H9 (cell line): Measurements from ENCODE around the gene TFIP11. TPM values are rescaled to one million over a fixed set of nuclear protein-coding genes. Genes with fewer than 3 reads are reported as not detected.

Experiments
- DNase-seq: peaks from one replicate; pipeline ENCODE4 v3.0.0-alpha.2; 2017
- H2AFZ ChIP-seq: one replicate; pipeline ENCODE4 v1.6.1; 2013; ENCODE audit warnings: mild to moderate bottlenecking, low read length, control low read depth, moderate library complexity
- H2AK5ac ChIP-seq: 2 replicates; pipeline ENCODE4 v1.6.1; 2013; ENCODE audit warnings: low read length, control low read depth, mixed read lengths; ENCODE audit not compliant: insufficient read length
- H2BK120ac ChIP-seq: one replicate; pipeline ENCODE4 v1.6.1; 2013; ENCODE audit warnings: low read depth, mild to moderate bottlenecking, low read length, control low read depth, inconsistent platforms; ENCODE audit not compliant: poor library complexity, severe bottlenecking
- H2BK12ac ChIP-seq: 2 replicates; pipeline ENCODE4 v1.6.1; 2013; ENCODE audit warnings: low read length, control low read depth, mixed read lengths, low read depth; ENCODE audit not compliant: insufficient read length
- H2BK15ac ChIP-seq: 2 replicates; pipeline ENCODE4 v1.6.1; 2013; ENCODE audit warnings: low read depth, low read length, control low read depth
- H2BK20ac ChIP-seq: one replicate; pipeline ENCODE4 v1.6.1; 2013; ENCODE audit warnings: low read depth, mild to moderate bottlenecking, low read length, control low read depth, inconsistent platforms; ENCODE audit not compliant: poor library complexity, severe bottlenecking
- H2BK5ac ChIP-seq: 2 replicates; pipeline ENCODE4 v1.6.1; 2013; ENCODE audit warnings: low read length, control low read depth, mixed read lengths; ENCODE audit not compliant: insufficient read length
- H3K14ac ChIP-seq: 2 replicates; pipeline ENCODE4 v1.6.1; 2013; ENCODE audit warnings: low read length, control low read depth; ENCODE audit not compliant: insufficient read depth
- H3K18ac ChIP-seq: 2 replicates; pipeline ENCODE4 v1.6.1; 2013; ENCODE audit warnings: low read depth, mild to moderate bottlenecking, mixed read lengths, low read length, control low read depth; ENCODE audit not compliant: insufficient read length
- H3K23ac ChIP-seq: 2 replicates; pipeline ENCODE4 v1.6.1; 2013; ENCODE audit warnings: low read length, control low read depth, mixed read lengths, low read depth; ENCODE audit not compliant: insufficient read length
- H3K23me2 ChIP-seq: 2 replicates; pipeline ENCODE4 v1.6.1; 2013; ENCODE audit warnings: low read depth, mild to moderate bottlenecking, mixed read lengths, low read length, control low read depth; ENCODE audit not compliant: insufficient read length, poor library complexity, severe bottlenecking
- H3K27ac ChIP-seq: 2 replicates; pipeline ENCODE4 v1.5.1; 2013; ENCODE audit warnings: low read length, control low read depth, mixed read lengths, low read depth; ENCODE audit not compliant: insufficient read length
- H3K27me3 ChIP-seq: 2 replicates; pipeline ENCODE4 v1.6.1; 2013; ENCODE audit warnings: low read length, control low read depth, inconsistent platforms; ENCODE audit not compliant: insufficient read depth
- H3K4ac ChIP-seq: 2 replicates; pipeline ENCODE4 v1.6.1; 2013; ENCODE audit warnings: low read depth, mild to moderate bottlenecking, control low read depth, inconsistent platforms, low read length, moderate library complexity
- H3K4me1 ChIP-seq: 2 replicates; pipeline ENCODE4 v1.6.1; 2013; ENCODE audit warnings: low read length, control low read depth, inconsistent platforms; ENCODE audit not compliant: insufficient read depth
- H3K4me2 ChIP-seq: 2 replicates; pipeline ENCODE4 v1.6.1; 2013; ENCODE audit warnings: low read length, control low read depth, mixed read lengths; ENCODE audit not compliant: insufficient read length, insufficient read depth
- H3K56ac ChIP-seq: 2 replicates; pipeline ENCODE4 v1.6.1; 2013; ENCODE audit warnings: low read depth, mild to moderate bottlenecking, mixed read lengths, low read length, control low read depth; ENCODE audit not compliant: insufficient read length
- H3K79me1 ChIP-seq: 2 replicates; pipeline ENCODE4 v1.6.1; 2013; ENCODE audit warnings: low read depth, mild to moderate bottlenecking, moderate library complexity, low read length, control low read depth, inconsistent platforms; ENCODE audit not compliant: insufficient read depth, poor library complexity, severe bottlenecking
- H3K79me2 ChIP-seq: 2 replicates; pipeline ENCODE4 v1.6.1; 2013; ENCODE audit warnings: low read length, control low read depth, inconsistent platforms; ENCODE audit not compliant: insufficient read depth
- H3K9ac ChIP-seq: 2 replicates; pipeline ENCODE4 v1.6.1; 2013; ENCODE audit warnings: low read length, control low read depth, mixed read lengths; ENCODE audit not compliant: insufficient read length; ENCODE audit errors: extremely low read depth
- H3K9me3 ChIP-seq: one replicate; pipeline ENCODE4 v1.6.1; 2013; ENCODE audit warnings: low read depth, low read length, inconsistent platforms; ENCODE audit not compliant: control insufficient read depth
- H3T11ph ChIP-seq: one replicate; pipeline ENCODE4 v1.6.1; 2013; ENCODE audit warnings: mild to moderate bottlenecking, low read length, control low read depth, inconsistent platforms
- H4K20me1 ChIP-seq: one replicate; pipeline ENCODE4 v1.6.1; 2013; ENCODE audit not compliant: control insufficient read depth, insufficient read length, insufficient read depth
- H4K5ac ChIP-seq: 2 replicates; pipeline ENCODE4 v1.6.1; 2013; ENCODE audit warnings: low read depth, mild to moderate bottlenecking, mixed read lengths, low read length, control low read depth; ENCODE audit not compliant: insufficient read length
- H4K8ac ChIP-seq: replicated peaks from 2 replicates; pipeline ENCODE4 v1.6.1; 2013; ENCODE audit warnings: low read length, control low read depth, mixed read lengths, low read depth; ENCODE audit not compliant: insufficient read length
- H4K91ac ChIP-seq: 2 replicates; pipeline ENCODE4 v1.6.1; 2013; ENCODE audit warnings: low read depth, mild to moderate bottlenecking, moderate library complexity, mixed read lengths, low read length, control low read depth; ENCODE audit not compliant: insufficient read length
- H3K27ac Mint-ChIP-seq, 3 experiments: 2 replicates in 2 of 3; 3 replicates in 1 of 3; pipeline ENCODE4 v1.8.0; 2020 to 2021; ENCODE audit warnings: mixed read lengths in 3 of 3, mild to moderate bottlenecking in 1 of 3, moderate library complexity in 1 of 3
- H3K27me3 Mint-ChIP-seq: 2 replicates; pipeline ENCODE4 v1.8.0; 2021; ENCODE audit warnings: low read depth, mild to moderate bottlenecking, moderate library complexity, mixed read lengths
- H3K36me3 Mint-ChIP-seq, 3 experiments: 2 replicates in 2 of 3; 3 replicates in 1 of 3; pipeline ENCODE4 v1.8.0; 2020 to 2021; ENCODE audit warnings: low read depth in 3 of 3, mixed read lengths in 3 of 3; ENCODE audit not compliant: insufficient read depth in 1 of 3
- H3K4me1 Mint-ChIP-seq, 2 experiments: 2 replicates each; pipeline ENCODE4 v1.8.0; 2020; ENCODE audit warnings: mixed read lengths in 2 of 2
- H3K4me3 Mint-ChIP-seq, 2 experiments: 2 replicates in 1 of 2; 3 replicates in 1 of 2; pipeline ENCODE4 v1.8.0; 2020 to 2021; ENCODE audit warnings: mild to moderate bottlenecking in 2 of 2, mixed read lengths in 2 of 2, moderate library complexity in 1 of 2
- H3K9me3 Mint-ChIP-seq, 2 experiments: 2 replicates in 1 of 2; 3 replicates in 1 of 2; pipeline ENCODE4 v1.8.0; 2020; ENCODE audit warnings: mild to moderate bottlenecking in 2 of 2, mixed read lengths in 2 of 2, moderate library complexity in 1 of 2
- WGBS: extraction: QIAGEN DNeasy Blood & Tissue Kit; methylation state at CpG from one replicate; pipeline ENCODE4 v1.1.7; 2013; ENCODE audit warnings: missing lambda C conversion rate, low lambda C conversion rate, mixed read lengths; ENCODE audit not compliant: insufficient read length; ENCODE audit errors: extremely low coverage; 5-methylcytosine and 5-hydroxymethylcytosine counted together
- total RNA-seq: library from RNA; stranded (reverse); gene quantifications from 2 replicates; pipeline ENCODE4 v1.2.1, GENCODE V29; 2021
- TF ChIP-seq, protein P1 (sequence below): fragments of 200-600 bp; sonication (generic); conservative IDR thresholded peaks from 3 replicates; pipeline ENCODE4 v1.8.0; 2021; ENCODE audit warnings: antibody characterized with exemption, mild to moderate bottlenecking

Gene TFIP11
- total RNA-seq, 1 experiment from 2014 or later, result 36.4 TPM

DNA sequence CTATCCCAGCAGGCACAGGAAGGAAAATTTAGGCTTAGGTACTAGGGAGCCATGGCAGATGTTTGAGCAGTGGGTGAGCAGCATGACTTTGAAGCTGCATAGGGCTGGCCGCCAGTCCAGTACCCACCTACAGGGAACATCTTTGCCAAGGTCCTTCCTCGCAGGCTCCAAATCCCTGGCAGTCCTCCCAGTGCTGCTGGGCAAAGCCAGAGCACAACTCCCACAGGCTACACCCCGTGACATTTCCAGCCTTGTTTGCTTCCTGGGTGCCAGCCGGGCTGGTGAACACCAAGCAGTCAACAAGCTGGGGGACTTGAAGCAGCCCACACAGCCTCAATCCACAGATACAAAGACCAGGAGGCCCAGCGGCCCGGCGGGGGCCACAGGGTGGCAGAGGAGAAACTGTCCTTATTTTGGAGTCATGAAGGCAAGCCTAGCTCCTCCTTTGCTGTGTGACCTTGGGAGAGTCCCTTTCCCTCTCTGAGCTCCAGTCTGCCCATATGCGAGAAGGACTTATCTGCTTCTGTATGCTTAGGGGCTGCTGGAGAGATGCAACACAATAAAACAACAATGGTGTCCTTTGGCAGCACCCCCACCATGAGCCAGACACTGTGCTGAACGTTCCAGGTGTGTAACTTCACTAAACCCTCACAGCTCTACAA, 49.6 kb upstream of the TFIP11 start:
- no peaks in the 10 kb centered on the region for H3K27me3 ChIP-seq
- TF ChIP-seq, protein P1, sequence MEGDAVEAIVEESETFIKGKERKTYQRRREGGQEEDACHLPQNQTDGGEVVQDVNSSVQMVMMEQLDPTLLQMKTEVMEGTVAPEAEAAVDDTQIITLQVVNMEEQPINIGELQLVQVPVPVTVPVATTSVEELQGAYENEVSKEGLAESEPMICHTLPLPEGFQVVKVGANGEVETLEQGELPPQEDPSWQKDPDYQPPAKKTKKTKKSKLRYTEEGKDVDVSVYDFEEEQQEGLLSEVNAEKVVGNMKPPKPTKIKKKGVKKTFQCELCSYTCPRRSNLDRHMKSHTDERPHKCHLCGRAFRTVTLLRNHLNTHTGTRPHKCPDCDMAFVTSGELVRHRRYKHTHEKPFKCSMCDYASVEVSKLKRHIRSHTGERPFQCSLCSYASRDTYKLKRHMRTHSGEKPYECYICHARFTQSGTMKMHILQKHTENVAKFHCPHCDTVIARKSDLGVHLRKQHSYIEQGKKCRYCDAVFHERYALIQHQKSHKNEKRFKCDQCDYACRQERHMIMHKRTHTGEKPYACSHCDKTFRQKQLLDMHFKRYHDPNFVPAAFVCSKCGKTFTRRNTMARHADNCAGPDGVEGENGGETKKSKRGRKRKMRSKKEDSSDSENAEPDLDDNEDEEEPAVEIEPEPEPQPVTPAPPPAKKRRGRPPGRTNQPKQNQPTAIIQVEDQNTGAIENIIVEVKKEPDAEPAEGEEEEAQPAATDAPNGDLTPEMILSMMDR, result no peak
- H3K27me3 Mint-ChIP-seq, result no peaks in the 10 kb centered on the region
- no peak overlapping the region for H3K4me3 Mint-ChIP-seq
- no peak overlapping the region for H3K56ac ChIP-seq
- H2BK20ac ChIP-seq, result no peak overlapping the region
- H3K14ac ChIP-seq, result no peak overlapping the region
- peaks cover 69 to 76% of the 10 kb centered on the region in 2 experiments for H3K4me1 Mint-ChIP-seq
- H4K5ac ChIP-seq, result no peak overlapping the region
- no peak overlapping the region for H3K9ac ChIP-seq
- no peak overlapping the region for H2BK120ac ChIP-seq
- no peaks in the 10 kb centered on the region for H3K23me2 ChIP-seq
- no peak overlapping the region for H3K23ac ChIP-seq
- no peak overlapping the region for H3K4ac ChIP-seq
- no peak for DNase-seq
- H3K27ac Mint-ChIP-seq, result peak overlapping the region in 1 of 3 experiments; percentile 77; a peak in 1 of 7 replicates
- H2AFZ ChIP-seq, result no peak overlapping the region
- H3K18ac ChIP-seq, result no peak overlapping the region
- H3K79me2 ChIP-seq, result peaks cover 47% of the 10 kb centered on the region; the same call in 1 of the 2 replicates
- H3K36me3 Mint-ChIP-seq, result peaks cover 2 to 16% (median 12%) of the 10 kb centered on the region in 3 experiments; a peak in 5 of 7 replicates
- no peak overlapping the region for H2BK5ac ChIP-seq
- H3K79me1 ChIP-seq, result peaks cover 7% of the 10 kb centered on the region
- no peaks in the 10 kb centered on the region; a peak in 1 of 5 replicates for H3K9me3 Mint-ChIP-seq
- H4K20me1 ChIP-seq, result peaks cover 2% of the 10 kb centered on the region
- H2BK12ac ChIP-seq, result peak overlapping the region; percentile 38
- no peak overlapping the region for H2AK5ac ChIP-seq
- H2BK15ac ChIP-seq, result no peak overlapping the region
- H3K4me2 ChIP-seq, result no peak overlapping the region
- no CpG with 5 or more reads among the region's 9 CpGs for WGBS
- no peak overlapping the region for H3K27ac ChIP-seq
- peaks cover 29% of the 10 kb centered on the region for H3K4me1 ChIP-seq
- no peaks in the 10 kb centered on the region for H3K9me3 ChIP-seq
- H4K91ac ChIP-seq, result no peak overlapping the region
- H4K8ac ChIP-seq, result no peak overlapping the region
- no peak overlapping the region for H3T11ph ChIP-seq
